HUDEP-2 (cell line): ENCODE results near the gene B3GAT1.
"Not testable (repeated sequence)": the region's sequence is repeated elsewhere in the genome, so short reads cannot be mapped to it uniquely, and the experiment has no call there.

Experiments used
- DNase-seq, 76 experiments: peaks; one replicate each; lab custom pipeline; 2025; ENCODE audit not compliant: unreplicated experiment in 76 of 76; lab: John Stamatoyannopoulos, UW

B3GAT1 gene

GRCh38 chr11:134358856-134359490 is 53.1 kb downstream of the B3GAT1 start:
- no peak for DNase-seq

GRCh38 chr11:134358165-134358855 is 53.7 kb downstream of the B3GAT1 start:
- DNase-seq, result no peak

GRCh38 chr11:134357545-134357839 is 54.5 kb downstream of the B3GAT1 start:
- DNase-seq, result no peak

GRCh38 chr11:134356656-134357544 is 55.1 kb downstream of the B3GAT1 start:
- DNase-seq, result no peak

- DNase-seq, result no peak
Measured at GRCh38 chr11:134355656-134356055, 56.4 kb downstream of the B3GAT1 start.

GRCh38 chr11:134355136-134355535 is 56.9 kb downstream of the B3GAT1 start:
- DNase-seq, result no peak

- DNase-seq, result no peak
Measured at GRCh38 chr11:134352111-134352510, 59.9 kb downstream of the B3GAT1 start.

GRCh38 chr11:134350381-134350780 is 61.7 kb downstream of the B3GAT1 start:
- no peak for DNase-seq

- DNase-seq, result no peak
Measured at GRCh38 chr11:134349802-134350355, 62.2 kb downstream of the B3GAT1 start.

GRCh38 chr11:134349109-134349801 is 62.8 kb downstream of the B3GAT1 start:
- no peak for DNase-seq

GRCh38 chr11:134347441-134347840 is 64.6 kb downstream of the B3GAT1 start:
- DNase-seq, result no peak

- DNase-seq, result no peak
Measured at GRCh38 chr11:134346976-134347350, 65.1 kb downstream of the B3GAT1 start.

GRCh38 chr11:134346101-134346975 is 65.7 kb downstream of the B3GAT1 start:
- no peak for DNase-seq

GRCh38 chr11:134345237-134345550 is 66.8 kb downstream of the B3GAT1 start:
- DNase-seq, result no peak

- DNase-seq, result not testable (repeated sequence)
Measured at GRCh38 chr11:134344497-134345236, 67.4 kb downstream of the B3GAT1 start.

- DNase-seq, result no peak
Measured at GRCh38 chr11:134343646-134344045, 68.4 kb downstream of the B3GAT1 start.

- no peak for DNase-seq
Measured at GRCh38 chr11:134342572-134343340, 69.3 kb downstream of the B3GAT1 start.

- DNase-seq, result no peak
Measured at GRCh38 chr11:134341805-134342571, 70.1 kb downstream of the B3GAT1 start.
